Right lobe of liver (tissue), 4 donors: ENCODE data around the gene AMOTL2.

ENCODE experiments used
- CTCF ChIP-seq, 4 donors: fragments of 200-600 bp in 3 of 4; fragments of 450-650 bp in 1 of 4; IDR thresholded peaks; one replicate each; pipeline versions ENCODE4 v1.5.1 to v1.8.0; 2016 to 2022; ENCODE audit warnings: antibody characterized with exemption in 4 of 4, mild to moderate bottlenecking in 2 of 4
- POLR2A ChIP-seq: fragments of 450-650 bp; IDR thresholded peaks from one replicate; pipeline ENCODE4 v1.6.1; 2017; ENCODE audit warnings: antibody characterized with exemption, mild to moderate bottlenecking
- donor health status: DM: no; HTN: no; CAD: no.
- donor health status: DM: no; HTN: no; CAD: no.
- donor health status: DM: no; HTN: yes; CAD: no.

GRCh38 chr3:134342259-134342658 lies 32.0 kb downstream of the AMOTL2 start:
- no peak for TF ChIP-seq POLR2A
- TF ChIP-seq CTCF (IDR thresholded peaks at IDR 0.05) = no peak
